Activated CD8-positive, alpha-beta memory T cell treated with anti-CD3 and anti-CD28 coated beads for 4 hours (primary cell): ENCODE measurements around the gene ZNF750.

Experiments
- DNase-seq, 2 donors: peaks; one replicate each; pipeline ENCODE4 v3.0.0-alpha.2; 2020; ENCODE audit warnings: low read depth in 2 of 2

Gene ZNF750

DNA sequence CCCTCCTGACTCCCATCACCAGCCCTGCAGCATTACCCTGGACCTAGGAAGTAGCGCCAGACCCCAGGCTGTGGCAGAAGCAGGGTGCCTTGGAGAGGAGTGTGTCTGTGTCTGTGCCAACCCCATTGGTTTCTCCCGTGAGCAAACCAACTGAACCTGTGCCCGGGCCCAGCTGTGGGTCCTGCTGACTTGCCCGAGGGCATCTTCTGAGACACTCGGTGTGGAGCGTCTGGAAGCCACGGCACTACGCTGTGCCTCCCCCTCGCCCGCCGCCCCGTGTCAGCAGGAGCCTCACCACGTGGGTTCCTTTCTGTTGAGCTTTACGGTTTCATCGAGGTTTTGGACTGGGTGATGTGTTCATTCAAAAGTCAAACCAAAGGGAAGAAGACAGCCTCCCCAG is 27.8 kb downstream of the ZNF750 start:
- no peak for DNase-seq

DNA sequence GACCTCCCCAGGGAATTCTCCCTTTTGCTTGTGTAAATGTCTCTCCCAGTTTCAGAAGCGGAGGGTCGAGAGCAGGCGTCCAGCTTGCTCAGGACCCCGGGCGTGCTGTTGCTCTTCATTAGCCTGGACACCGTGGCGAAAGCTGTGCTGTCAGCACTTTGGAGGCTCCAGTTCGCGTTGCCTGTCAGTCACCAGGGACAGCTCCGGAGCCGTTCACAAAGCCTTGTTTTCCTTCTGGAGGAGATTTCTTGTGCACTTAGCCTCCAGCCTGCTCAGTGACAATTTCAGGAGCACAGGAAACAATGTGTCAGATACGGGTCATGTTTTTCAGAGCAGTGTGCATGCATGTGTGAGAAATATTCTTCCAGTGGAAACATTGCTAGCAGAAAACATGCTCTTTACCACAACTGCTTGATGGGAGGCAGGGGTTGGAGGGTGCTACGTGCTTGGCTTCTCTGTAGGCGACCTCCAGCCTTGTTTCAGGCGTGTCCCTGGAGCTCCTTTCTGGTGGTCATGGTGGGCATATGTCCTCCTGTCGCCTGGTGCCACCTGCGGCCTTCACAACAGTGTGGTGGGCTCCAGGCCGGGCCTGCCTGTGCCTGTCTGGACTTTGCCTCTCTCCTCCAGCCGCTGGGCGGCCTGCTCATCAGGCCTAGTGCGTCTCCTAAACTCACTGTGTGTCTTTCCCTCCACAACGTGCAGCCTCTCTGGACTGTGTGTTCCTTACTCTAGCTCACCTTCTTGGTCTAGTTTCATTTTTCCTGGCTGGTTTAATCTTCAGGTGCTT is 29.0 kb downstream of the ZNF750 start:
- DNase-seq = no peak

DNA sequence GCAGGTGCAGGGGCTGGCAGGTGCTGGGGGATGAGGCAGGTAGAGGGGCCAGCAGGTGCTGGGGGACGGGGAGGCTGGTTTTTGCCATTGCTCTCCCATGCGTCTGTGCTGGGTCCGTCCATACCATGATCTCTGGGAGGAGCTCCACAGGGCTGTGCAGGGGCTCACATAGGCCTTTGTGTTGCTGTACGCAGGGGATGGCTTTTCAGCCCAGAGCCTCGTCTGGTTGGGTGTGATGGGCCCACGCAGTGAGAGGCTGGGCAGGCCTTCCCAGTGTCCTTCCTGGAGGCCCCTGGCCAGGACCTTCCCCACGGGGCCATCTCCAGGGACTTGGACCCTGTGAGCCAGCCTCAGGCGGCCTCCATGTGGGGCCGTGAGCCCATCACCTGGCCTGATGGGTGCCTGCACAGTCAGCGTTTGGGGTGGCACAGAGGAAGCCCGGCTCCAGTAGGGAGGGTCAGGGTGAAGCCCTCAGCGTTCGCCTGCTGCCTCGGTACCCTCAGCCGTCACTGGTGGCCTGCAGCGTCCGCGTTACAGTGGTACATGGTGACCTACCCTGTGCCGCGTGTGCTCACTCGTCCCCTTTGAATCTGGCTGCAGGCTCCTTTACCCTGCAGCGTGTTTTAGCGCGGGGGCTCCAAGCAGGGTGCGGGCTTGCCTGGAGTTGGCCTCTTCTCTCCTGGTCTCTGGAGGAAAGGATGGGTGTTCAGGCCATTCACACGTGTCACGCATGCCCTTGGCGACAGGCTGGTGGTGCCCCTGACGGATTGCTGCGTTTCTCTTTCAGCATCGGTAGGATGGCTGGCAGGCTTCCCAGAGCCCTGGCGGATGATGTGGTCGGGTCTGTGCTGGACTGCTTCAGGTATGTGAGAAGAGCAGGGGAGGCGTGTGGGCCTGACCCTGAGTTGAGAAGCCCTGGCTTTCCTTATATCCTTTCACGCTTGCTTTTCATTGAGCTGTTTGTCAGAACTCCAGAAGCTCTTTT is 30.6 kb downstream of the ZNF750 start:
- no peak for DNase-seq

DNA sequence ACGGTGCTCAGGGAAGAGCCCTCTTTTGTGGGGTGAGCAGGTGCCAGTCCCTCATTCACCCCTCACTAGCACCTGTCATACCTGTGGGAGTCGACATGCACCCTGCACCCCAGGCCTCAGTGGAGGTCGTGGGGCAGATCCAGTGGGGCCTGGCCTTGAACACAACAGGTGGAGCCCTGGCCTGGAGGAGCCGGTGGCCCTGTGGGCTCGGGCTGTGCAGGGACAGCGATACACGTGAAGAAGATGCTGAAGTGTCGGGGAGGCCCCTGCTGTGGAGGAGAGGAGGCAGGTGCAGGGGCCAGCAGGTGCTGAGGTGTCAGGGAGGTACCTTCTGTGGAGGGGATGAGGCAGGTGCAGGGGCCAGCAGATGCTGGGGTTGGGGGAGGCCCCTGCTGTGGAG is 31.8 kb downstream of the ZNF750 start:
- DNase-seq = no peak

DNA sequence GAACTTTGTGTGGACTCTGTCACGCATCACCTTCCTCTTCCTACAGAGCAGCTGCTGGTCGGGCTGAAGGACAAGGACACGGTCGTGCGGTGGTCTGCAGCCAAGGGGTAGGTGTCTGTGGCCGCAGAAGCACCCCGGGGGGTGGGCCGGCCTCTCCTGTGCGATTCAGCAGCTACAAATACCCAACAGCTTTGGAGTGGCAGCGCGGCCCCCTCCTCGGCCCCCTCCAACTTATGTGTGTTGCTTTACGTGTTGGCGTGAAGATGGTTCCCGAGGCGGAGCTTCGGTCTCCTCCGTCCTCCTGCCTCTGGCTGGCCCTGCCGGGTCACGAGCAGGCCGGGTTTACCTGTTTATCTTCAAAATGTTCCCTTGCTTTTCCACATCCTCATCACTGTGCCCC is 32.3 kb downstream of the ZNF750 start:
- no peak for DNase-seq

DNA sequence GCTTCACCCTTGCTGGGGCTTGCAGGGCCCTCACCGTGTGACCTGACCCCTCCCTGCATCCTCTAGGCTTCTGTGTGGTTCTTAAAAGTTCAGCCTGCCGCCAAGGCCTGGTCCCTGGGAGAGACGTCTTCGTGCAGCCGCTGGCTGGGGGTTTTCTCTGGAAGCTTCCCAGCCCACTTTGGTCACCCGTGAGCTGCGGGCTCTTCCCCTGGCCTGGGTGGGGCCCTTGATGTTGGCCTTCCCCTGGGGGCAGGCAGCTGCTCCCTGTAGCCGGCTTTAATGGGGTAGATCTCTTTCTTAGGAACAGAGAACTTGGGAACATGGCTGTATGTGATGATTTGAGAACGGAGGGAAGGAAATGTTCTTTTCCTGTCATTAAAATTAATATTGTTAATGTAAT is 32.7 kb downstream of the ZNF750 start:
- DNase-seq = no peak

DNA sequence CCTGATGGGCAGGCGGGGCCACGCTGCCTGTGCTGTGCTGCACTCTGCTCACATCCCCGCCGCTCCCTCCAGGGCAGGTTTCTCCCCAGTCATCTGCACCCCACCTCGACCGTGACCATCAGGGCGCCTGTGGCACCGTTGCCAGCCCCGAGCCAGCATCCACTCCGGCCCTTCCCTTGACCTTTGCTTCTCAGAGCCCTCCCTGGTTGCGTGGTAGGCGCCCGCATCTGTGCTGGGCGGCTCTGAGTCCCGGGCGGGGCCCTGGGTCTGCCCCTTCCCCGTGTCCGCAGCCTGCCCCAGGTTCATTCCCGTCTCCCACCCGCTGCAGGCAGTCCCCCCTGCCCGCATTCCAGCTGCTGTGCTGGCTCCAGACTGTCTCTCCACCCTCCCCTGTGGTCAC is 33.2 kb downstream of the ZNF750 start:
- DNase-seq = no peak

DNA sequence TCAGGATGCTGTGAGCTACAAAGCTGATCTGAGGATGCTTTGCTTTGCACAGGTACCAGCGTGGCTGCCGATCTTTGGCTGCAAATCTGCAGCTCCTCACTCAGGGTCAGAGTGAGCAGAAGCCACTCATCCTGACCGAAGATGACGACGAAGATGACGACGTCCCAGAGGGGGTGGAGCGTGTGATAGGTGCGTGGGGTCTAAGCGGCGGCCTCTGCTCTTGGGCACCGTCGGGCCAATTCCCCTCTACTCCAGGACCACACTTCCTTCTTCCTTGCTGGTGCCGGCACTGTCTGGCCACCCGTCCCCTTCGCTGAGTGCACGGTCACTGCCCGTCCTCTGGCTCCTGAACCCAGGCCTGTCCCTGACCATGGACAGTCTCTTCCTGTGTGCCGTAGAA is 34.0 kb downstream of the ZNF750 start:
- no peak for DNase-seq

DNA sequence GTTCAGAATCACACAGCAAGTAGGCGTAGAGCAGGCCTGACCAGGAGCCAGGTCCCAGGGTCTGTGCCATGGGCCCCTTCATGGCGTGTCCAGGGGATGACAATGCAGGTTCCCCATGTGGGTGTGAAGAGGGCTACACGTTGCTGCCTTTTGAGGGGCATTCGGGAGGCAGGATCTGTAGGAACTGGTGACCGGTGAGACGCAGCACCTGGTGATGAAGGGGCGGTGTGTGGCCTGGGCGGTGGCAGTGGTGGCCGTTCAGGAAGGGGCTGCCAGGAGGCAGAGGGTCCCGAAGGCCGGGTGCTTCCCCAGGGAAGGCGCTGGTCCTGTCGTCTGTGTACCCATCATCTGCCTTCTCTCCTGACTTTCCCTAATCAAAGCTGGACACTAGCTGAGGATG is 34.6 kb downstream of the ZNF750 start:
- no peak for DNase-seq

DNA sequence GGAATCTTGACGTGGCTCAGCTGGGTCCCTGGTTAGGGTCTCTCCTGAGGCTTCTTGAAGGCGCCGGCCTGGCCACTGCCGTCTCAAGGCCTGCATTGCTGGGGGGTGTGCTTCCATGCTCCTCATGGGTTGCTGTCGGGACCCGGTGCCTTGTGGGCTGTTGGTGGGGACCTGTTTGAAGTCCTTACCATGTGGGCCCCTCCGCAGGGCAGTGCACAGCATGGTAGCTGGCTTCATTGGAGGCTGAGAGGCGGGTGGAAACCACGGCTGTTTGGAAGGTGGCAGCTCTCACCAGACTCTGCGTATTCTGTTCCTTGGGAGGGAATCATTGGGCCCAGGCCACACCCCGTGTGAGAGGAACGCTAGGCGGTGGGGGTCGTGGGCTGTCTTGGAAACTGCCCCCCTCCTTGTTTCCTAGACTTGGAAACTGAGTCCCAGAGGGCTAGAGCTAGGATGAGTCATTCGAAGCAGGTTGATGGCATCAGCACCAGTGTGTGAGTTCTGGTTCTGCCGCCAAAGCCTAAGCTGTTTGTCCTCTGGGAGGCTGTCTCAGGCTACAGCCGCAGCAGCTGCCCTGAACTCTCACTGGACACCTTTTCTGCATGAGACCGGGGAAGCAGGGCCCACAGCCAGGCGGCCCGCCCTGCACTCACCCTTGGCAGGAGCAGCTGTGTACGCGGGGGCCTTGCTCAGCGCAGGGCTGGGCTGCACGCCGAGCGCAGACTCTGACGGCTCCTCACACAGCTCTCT is 35.2 kb downstream of the ZNF750 start:
- DNase-seq = no peak

DNA sequence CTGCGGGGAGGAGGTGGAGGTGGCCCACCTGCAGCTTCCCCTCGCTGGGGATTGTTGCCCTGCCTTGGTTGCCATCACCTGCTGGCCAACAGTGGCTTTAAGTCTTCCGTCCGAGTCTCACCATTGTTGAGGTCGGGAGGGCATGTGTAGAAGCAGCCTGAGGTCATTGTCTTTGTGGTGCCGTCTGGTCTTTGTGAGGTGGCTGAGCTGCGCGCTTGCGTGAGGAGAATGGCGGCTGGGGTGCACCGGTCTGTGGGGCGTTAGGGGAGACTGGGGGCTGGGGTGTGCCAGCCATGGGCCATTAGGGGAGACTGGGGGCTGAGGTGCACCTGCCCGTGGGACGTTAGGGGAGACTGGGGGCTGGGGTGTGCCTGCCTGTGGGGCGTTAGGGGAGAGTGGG is 36.2 kb downstream of the ZNF750 start:
- no peak for DNase-seq

DNA sequence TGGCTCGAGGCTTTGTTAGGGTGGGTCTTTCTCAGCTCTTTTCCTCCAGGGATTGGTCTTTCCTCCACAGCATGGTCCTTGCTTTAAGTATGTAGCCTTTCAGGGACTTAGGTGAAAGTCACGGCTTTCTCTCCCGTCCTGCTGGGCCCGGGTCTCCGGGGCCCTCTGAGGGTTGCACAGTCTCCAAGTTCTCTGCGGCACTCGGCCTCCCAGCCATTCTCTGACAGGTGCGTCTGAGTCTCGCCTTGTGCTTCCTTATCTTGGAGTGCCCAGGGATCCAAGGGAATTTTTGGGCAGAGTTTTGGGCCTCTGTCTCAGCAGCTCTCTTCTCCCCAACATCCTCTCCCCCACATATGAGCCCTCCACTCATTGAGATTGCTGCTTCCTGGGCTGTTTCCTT is 36.6 kb downstream of the ZNF750 start:
- DNase-seq = no peak

DNA sequence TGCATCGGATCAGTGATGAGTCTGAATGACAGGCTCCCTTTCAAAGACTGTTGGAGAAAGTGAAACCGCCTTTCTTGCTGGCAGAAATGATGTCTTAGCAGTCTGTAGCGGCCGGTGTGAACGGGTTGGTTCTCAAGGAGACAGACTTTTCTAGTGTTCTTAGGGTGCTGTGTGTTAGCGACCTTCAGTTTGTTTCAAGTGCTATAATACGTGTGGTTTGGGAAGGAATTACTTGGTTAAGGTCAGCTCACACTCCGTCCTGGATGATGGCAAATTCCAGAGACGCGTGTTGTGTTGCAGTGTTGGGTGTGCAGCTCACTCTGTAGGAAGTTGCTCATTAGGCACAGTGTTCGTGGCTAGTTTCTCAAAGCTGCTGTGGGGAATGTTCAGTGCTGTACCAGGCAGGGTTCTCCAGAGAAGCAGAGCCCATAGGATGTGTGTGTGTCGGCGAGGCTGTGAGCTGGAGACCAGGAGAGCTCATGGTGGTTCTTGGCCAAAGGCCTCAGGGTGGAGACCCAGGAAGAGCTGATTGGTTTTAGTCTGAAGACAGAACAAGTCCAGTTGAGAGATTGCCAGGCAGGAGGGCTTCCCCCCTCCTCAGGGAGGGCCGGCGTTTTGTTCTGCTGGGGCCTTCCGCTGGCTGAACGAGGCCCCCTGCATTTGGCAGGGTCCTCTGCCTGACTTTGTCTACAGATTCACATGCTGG is 37.6 kb downstream of the ZNF750 start:
- no peak for DNase-seq

DNA sequence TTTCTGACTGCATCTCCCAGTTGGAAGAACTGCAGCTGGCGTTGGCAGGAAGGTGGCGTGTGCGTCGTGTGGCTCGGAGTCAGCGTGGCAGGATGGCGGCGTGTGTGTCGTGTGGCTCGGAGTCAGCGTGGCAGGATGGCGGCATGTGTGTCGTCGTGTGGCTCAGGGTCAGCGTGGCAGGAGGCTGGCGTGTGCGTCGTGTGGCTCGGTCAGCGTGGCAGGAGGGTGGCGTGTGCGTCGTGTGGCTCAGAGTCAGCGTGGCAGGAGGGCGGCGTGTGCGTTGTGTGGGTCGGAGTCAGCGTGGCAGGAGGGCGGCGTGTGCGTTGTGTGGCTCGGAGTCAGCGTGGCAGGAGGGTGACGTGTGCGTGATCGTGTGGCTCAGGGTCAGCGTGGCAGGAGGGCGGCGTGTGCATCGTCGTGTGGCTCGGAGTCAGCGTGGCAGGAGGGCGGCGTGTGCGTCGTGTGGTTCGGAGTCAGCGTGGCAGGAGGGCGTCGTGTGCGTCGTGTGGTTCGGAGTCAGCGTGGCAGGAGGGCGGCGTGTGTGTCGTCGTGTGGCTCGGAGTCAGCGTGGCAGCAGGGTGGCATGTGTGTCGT is 38.3 kb downstream of the ZNF750 start:
- DNase-seq = no peak

DNA sequence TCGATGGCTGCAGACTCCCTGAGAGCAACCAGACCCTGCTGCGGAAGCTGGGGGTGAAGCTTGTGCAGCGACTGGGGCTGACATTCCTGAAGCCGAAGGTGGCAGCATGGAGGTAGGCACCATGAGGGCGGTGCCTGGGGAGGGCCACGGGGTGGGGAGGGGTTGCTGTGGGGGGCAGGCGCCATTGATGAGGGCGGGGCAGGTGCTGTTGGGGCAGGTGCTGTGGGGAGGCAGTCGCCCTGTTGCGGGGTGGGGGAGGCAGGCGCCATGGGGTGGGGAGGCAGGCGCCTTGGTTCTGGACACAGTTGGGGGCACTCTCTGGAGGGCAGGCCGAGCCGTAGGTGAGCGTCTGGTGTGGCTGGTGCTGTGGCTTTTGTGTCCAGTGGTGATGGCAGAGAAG is 38.9 kb downstream of the ZNF750 start:
- DNase-seq = no peak

DNA sequence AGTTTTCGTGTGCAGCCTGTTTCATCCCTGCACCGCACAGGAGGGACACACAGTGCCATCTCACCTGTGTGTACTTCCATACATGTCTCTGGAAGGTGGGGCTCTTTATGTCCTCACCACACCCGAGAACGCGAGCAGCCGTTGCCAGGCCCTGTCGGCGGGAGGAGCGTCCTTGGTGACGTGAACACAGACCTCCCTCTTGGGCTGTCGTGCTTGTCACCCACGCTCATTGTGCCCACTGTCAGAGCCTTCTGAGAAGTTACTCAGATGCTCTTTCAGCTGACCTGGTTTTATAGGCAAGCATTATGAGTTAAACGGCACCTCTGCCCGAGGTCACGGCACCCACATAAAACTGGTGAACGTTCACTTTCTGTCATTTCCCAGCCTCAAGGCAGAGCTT is 40.2 kb downstream of the ZNF750 start:
- no peak for DNase-seq

DNA sequence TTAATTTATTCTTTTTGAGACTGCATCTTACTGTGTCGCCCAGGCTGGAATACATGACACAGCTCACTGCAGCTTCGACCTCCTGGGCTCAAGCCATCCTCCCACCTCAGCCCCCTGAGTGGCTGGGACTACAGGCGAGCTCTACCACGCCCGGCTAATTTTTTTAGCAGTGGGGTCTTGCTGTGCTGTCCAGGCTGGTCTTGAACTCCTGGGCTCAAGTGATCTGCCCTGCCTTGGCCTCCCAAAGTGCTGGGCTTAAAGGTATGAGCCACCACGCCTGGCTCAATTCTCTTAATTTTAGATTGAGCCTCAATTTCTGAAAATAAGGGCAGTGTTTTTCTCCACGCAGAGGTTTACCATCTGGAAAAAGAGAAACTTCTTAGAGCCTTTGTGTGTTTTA is 41.1 kb downstream of the ZNF750 start:
- no peak for DNase-seq

DNA sequence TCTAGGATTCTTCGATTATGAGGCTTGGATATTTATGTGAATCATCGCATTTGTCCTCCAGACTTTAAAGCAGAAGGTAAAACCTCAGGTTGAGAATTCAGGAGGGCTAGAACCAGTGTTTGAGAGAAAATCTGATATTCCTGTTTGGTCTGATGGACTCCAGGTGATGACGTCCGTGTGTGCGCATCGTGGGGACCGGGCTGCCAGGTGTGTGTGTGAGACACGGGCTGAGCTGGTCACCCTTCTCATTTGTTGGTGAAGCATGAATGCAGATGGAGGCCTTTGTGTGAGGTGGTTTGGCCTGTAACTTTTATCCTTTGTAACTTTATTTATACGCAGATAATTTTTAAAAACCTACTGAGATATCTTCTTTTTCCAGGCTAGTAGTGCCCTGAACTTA is 42.8 kb downstream of the ZNF750 start:
- no peak for DNase-seq

DNA sequence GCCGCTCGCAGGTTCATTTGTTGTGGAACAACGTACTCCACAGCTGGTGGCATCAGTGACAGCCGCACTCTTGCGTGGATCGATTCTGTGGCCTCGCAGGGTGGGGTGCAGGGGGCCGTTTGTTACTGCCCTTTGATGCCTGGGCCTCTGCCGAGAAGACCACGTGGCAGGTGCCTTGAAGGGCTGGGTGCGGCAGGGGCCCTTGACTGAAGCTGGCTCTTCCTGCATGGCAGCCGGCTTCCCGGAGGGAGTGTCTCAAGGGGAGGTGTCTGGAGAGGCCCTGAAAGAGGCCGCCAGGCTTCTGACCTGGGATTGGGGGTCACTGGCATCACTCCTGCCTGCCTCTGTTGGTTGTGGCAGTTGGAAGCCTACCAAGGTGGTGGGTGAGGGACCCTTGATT is 44.2 kb downstream of the ZNF750 start:
- no peak for DNase-seq

DNA sequence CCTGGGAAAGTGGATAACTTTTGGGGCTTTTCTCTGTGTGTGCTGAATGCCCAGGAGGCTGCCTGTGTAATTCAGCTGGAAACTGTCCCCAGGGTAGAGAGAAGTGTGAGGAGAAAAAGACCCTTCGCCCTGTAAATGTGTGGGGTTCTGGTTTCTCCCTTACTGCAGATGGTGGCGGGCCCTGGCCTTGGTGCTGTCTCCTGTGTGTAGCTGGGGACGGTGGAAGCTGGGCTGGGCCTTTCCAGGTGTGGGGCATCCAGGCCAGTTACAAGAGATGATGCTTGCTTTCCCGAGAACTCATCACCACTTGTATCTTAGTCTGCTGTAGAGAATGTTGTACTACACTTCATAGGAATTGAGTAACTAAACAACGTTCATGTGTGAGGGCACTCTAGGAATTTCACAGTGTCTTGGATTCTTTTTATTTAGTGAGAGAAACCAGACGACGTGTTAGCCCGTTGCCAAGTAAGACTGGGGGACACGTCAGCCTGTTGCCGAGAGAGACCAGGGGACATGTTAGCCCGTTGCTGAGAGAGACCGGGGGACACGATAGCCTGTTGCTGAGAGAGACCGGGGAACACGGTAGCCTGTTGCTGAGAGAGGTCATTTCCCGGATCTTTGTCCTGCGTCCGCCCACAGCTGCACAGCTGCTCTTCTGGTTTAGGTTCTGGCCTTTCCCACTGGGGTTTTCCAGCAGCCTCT is 44.9 kb downstream of the ZNF750 start:
- no peak for DNase-seq
